IMR-90 (cell line): Measurements from ENCODE around the gene SPECC1L.

Source experiments
- BHLHE40 ChIP-seq: fragments of 150-350 bp; IDR thresholded peaks from 2 replicates; pipeline ENCODE4 v1.6.1; 2016; ENCODE audit warnings: mild to moderate bottlenecking, low read depth, low read length
- CHD1 ChIP-seq: IDR thresholded peaks from 2 replicates; pipeline ENCODE4 v1.6.1; 2012; ENCODE audit warnings: low read depth, low read length, improper control_type of control experiment
- MAZ ChIP-seq: IDR thresholded peaks from 2 replicates; pipeline ENCODE4 v1.6.1; 2012; ENCODE audit warnings: low read depth, mild to moderate bottlenecking, low read length, improper control_type of control experiment, moderate library complexity, borderline replicate concordance
- POLR2A ChIP-seq: IDR thresholded peaks from 2 replicates; pipeline ENCODE4 v1.6.1; 2012; ENCODE audit warnings: mild to moderate bottlenecking, low read depth, low read length
- RCOR1 ChIP-seq: IDR thresholded peaks from 2 replicates; pipeline ENCODE4 v1.6.1; 2012; ENCODE audit warnings: mild to moderate bottlenecking, low read length, improper control_type of control experiment; ENCODE audit not compliant: insufficient replicate concordance
- RFX5 ChIP-seq: IDR thresholded peaks from 2 replicates; pipeline ENCODE4 v1.8.0; 2012; ENCODE audit warnings: low read depth, mild to moderate bottlenecking, low read length, moderate library complexity
- SMC3 ChIP-seq: fragments of 150-350 bp; IDR thresholded peaks from 2 replicates; pipeline ENCODE4 v1.6.1; 2016; ENCODE audit warnings: low read depth, mild to moderate bottlenecking, antibody characterized with exemption, low read length, moderate library complexity
- TF ChIP-seq, protein P1 (sequence below): conservative IDR thresholded peaks from 2 replicates; pipeline ENCODE4 v1.5.1; 2012; ENCODE audit warnings: mild to moderate bottlenecking, low read depth, low read length, improper control_type of control experiment
- TF ChIP-seq, protein P2 (sequence below): fragments of 150-350 bp; IDR thresholded peaks from 2 replicates; pipeline ENCODE4 v1.6.1; 2017; ENCODE audit warnings: mild to moderate bottlenecking, antibody characterized with exemption, low read length, low read depth

GRCh38 chr22:24230911-24231656, 39.5 kb upstream of the SPECC1L start:
- TF ChIP-seq POLR2A: no peak
- TF ChIP-seq, protein P1, sequence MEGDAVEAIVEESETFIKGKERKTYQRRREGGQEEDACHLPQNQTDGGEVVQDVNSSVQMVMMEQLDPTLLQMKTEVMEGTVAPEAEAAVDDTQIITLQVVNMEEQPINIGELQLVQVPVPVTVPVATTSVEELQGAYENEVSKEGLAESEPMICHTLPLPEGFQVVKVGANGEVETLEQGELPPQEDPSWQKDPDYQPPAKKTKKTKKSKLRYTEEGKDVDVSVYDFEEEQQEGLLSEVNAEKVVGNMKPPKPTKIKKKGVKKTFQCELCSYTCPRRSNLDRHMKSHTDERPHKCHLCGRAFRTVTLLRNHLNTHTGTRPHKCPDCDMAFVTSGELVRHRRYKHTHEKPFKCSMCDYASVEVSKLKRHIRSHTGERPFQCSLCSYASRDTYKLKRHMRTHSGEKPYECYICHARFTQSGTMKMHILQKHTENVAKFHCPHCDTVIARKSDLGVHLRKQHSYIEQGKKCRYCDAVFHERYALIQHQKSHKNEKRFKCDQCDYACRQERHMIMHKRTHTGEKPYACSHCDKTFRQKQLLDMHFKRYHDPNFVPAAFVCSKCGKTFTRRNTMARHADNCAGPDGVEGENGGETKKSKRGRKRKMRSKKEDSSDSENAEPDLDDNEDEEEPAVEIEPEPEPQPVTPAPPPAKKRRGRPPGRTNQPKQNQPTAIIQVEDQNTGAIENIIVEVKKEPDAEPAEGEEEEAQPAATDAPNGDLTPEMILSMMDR: peak; percentile 30
- no peak for TF ChIP-seq MAZ
- TF ChIP-seq, protein P2, sequence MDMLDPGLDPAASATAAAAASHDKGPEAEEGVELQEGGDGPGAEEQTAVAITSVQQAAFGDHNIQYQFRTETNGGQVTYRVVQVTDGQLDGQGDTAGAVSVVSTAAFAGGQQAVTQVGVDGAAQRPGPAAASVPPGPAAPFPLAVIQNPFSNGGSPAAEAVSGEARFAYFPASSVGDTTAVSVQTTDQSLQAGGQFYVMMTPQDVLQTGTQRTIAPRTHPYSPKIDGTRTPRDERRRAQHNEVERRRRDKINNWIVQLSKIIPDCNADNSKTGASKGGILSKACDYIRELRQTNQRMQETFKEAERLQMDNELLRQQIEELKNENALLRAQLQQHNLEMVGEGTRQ: no peak
- no peak for TF ChIP-seq RFX5
- no peak for TF ChIP-seq BHLHE40
- no peak for TF ChIP-seq SMC3
- TF ChIP-seq CHD1: no peak
- no peak for TF ChIP-seq RCOR1
